ENCODE results near the gene ACMSD.
"Not testable (repeated sequence)": the region's sequence is repeated elsewhere in the genome, so short reads cannot be mapped to it uniquely, and the experiment has no call there.

GRCh38 chr2:134825716-134826115 lies 12.7 kb upstream of the ACMSD start:
- TF ChIP-seq, protein P1, sequence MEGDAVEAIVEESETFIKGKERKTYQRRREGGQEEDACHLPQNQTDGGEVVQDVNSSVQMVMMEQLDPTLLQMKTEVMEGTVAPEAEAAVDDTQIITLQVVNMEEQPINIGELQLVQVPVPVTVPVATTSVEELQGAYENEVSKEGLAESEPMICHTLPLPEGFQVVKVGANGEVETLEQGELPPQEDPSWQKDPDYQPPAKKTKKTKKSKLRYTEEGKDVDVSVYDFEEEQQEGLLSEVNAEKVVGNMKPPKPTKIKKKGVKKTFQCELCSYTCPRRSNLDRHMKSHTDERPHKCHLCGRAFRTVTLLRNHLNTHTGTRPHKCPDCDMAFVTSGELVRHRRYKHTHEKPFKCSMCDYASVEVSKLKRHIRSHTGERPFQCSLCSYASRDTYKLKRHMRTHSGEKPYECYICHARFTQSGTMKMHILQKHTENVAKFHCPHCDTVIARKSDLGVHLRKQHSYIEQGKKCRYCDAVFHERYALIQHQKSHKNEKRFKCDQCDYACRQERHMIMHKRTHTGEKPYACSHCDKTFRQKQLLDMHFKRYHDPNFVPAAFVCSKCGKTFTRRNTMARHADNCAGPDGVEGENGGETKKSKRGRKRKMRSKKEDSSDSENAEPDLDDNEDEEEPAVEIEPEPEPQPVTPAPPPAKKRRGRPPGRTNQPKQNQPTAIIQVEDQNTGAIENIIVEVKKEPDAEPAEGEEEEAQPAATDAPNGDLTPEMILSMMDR (IDR thresholded peaks at IDR 0.05), result not testable (repeated sequence)
- not testable (repeated sequence) for TF ChIP-seq POLR2A (IDR thresholded peaks at IDR 0.05)

All from adrenal gland (tissue), 5 donors.